Breast epithelium (tissue), 3 donors: Measurements from ENCODE around the gene GPS2.

Source experiments
- POLR2A ChIP-seq: fragments of 450-650 bp; IDR thresholded peaks from one replicate; pipeline ENCODE4 v1.6.1; 2016; ENCODE audit warnings: antibody characterized with exemption, mild to moderate bottlenecking, moderate library complexity
- POLR2AphosphoS5 ChIP-seq, 3 donors: sonication (generic); formaldehyde crosslinking; IDR thresholded peaks; one replicate each; pipeline ENCODE4 v1.6.1; 2017; ENCODE audit warnings: antibody characterized with exemption in 3 of 3
- TF ChIP-seq, protein P1 (sequence below), 3 donors: fragments of 450-650 bp; IDR thresholded peaks; one replicate each; pipeline ENCODE4 v1.5.1; 2016 to 2017; ENCODE audit warnings: antibody characterized with exemption in 3 of 3, mild to moderate bottlenecking in 3 of 3, moderate library complexity in 3 of 3

DNA sequence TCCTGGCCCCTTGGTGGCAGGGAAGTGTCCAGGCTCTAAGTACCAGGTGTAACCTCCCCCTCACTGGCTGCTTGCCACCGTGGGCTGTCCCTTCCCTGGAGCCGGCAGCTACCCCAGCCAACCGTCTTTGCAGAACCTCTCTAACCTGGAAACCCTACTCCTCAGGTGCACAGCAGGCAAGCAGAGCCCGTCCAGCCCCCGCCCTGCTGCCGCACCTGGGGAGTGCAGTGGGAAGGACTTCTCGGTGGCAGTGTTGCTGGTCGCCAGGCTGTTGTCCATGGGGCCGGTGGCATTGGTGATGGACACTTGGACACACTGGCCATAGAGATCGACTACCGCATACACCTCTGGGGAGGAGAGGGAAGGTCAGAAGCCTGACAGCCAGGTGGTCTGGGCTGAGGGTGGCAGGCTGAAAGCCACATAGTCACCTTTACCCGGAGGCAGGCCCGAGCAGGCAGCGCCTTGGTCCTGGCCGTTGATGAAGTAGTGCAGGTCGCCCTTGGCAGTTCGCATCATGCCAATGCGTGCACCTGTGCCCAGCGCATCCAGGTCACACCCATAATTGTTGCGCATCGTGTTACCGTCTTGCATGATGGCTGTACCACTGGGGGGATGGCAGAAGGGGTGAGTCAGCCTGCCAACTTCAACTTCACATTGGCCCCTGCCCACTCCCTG lies 7.5 kb upstream of the GPS2 start:
- TF ChIP-seq, protein P1, sequence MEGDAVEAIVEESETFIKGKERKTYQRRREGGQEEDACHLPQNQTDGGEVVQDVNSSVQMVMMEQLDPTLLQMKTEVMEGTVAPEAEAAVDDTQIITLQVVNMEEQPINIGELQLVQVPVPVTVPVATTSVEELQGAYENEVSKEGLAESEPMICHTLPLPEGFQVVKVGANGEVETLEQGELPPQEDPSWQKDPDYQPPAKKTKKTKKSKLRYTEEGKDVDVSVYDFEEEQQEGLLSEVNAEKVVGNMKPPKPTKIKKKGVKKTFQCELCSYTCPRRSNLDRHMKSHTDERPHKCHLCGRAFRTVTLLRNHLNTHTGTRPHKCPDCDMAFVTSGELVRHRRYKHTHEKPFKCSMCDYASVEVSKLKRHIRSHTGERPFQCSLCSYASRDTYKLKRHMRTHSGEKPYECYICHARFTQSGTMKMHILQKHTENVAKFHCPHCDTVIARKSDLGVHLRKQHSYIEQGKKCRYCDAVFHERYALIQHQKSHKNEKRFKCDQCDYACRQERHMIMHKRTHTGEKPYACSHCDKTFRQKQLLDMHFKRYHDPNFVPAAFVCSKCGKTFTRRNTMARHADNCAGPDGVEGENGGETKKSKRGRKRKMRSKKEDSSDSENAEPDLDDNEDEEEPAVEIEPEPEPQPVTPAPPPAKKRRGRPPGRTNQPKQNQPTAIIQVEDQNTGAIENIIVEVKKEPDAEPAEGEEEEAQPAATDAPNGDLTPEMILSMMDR (IDR thresholded peaks at IDR 0.05), result no peak
- TF ChIP-seq POLR2AphosphoS5 (IDR thresholded peaks at IDR 0.05) (no peak), POLR2A (no peak)
